Thyroid gland (tissue), 4 donors: ENCODE data around the gene FOXP3. TPM values are rescaled to one million over a fixed set of nuclear protein-coding genes. Genes with fewer than 3 reads are reported as not detected.

ENCODE experiments used
- DNase-seq, 2 donors: peaks; one replicate each; pipeline ENCODE4 v3.0.0-alpha.2; 2019
- H3K27ac ChIP-seq, 3 donors: fragments of 200-600 bp; sonication (generic); 1 replicate in 2 of 3; 2 replicates in 1 of 3; pipeline ENCODE4 v1.5.1; 2016 to 2019; ENCODE audit warnings: mild to moderate bottlenecking in 1 of 3, moderate library complexity in 1 of 3
- H3K27me3 ChIP-seq: fragments of 200-600 bp; sonication (generic); one replicate; pipeline ENCODE4 v1.5.1; 2019
- H3K36me3 ChIP-seq, 2 donors: fragments of 200-600 bp; sonication (generic); one replicate each; pipeline ENCODE4 v1.5.1; 2016 to 2019
- H3K4me1 ChIP-seq, 2 donors: fragments of 200-600 bp; sonication (generic); one replicate each; pipeline ENCODE4 v1.5.1; 2017 to 2019
- H3K4me3 ChIP-seq, 3 donors: fragments of 200-600 bp; sonication (generic); replicated peaks in 1 of 3; 1 replicate in 2 of 3; 2 replicates in 1 of 3; pipeline ENCODE4 v1.5.1; 2016; ENCODE audit warnings: mild to moderate bottlenecking in 1 of 3
- H3K9me3 ChIP-seq: fragments of 200-600 bp; sonication (generic); one replicate; pipeline ENCODE4 v1.5.1; 2017
- CTCF ChIP-seq, 6 experiments: fragments of 200-600 bp in 3 of 6; fragments of 450-650 bp in 3 of 6; sonication (generic) in 3 of 6; IDR thresholded peaks; one replicate each; pipeline ENCODE4 v1.5.1; 2016 to 2019; ENCODE audit warnings: antibody characterized with exemption in 6 of 6, mild to moderate bottlenecking in 2 of 6, inconsistent platforms in 1 of 6, moderate library complexity in 1 of 6
- POLR2A ChIP-seq, 2 donors: fragments of 450-650 bp; IDR thresholded peaks; one replicate each; pipeline ENCODE4 v1.6.1; 2017; ENCODE audit warnings: antibody characterized with exemption in 2 of 2, mild to moderate bottlenecking in 2 of 2, moderate library complexity in 1 of 2
- WGBS, 2 donors: methylation state at CpG; one replicate each; pipeline ENCODE4 v1.1.5; 2017; 5-methylcytosine and 5-hydroxymethylcytosine counted together
- intact Hi-C: fragments of 100-400 bp; cut with DNase I; formaldehyde crosslinking; loops from one replicate; pipeline ENCODE4 v1.15.1; 2023
- total RNA-seq, 4 donors: library from RNA; depleted of rRNA; stranded (reverse); fragments of >200 nt; gene quantifications; one replicate each; pipeline ENCODE4 v1.2.3, GENCODE V29; 2016

Gene FOXP3
- total RNA-seq, 4 donors from 2014 or later = 0.11 to 0.13 TPM; not detected in 2

- Histone ChIP-seq H3K4me3 (no peak overlapping the region), H3K4me1 (peaks cover 10 to 32% of the 10 kb centered on the region in 2 donors), H3K27me3 (no peaks in the 10 kb centered on the region), H3K36me3 (no peaks in the 10 kb centered on the region), H3K27ac (peak overlapping the region in 2 of 3 donors; percentile 47 to 61), H3K9me3 (no peaks in the 10 kb centered on the region)
- no peak for DNase-seq
- intact Hi-C loops = no loop called here
- no peak for TF ChIP-seq CTCF (IDR thresholded peaks at IDR 0.05)
- TF ChIP-seq POLR2A (IDR thresholded peaks at IDR 0.05) = no peak
- WGBS, 2 donors = 92 to 100% methylated on average over 1 of the region's 1 CpG
Measured at GRCh38 chrX:49276207-49276606, 11.7 kb upstream of the FOXP3 start.

- no peak overlapping the region for H3K27ac ChIP-seq
- DNase-seq = no peak
- 35 to 40% methylated on average over 7 to 8 of the region's 8 CpGs for whole genome bisulfite sequencing, 2 donors
- no peaks in the 10 kb centered on the region for H3K9me3 ChIP-seq
- no peak overlapping the region for H3K4me3 ChIP-seq
- H3K4me1 ChIP-seq = peaks cover 16 to 35% of the 10 kb centered on the region in 2 donors
- H3K27me3 ChIP-seq = no peaks in the 10 kb centered on the region
- H3K36me3 ChIP-seq = no peaks in the 10 kb centered on the region
- intact Hi-C loops = no loop called here
- no peak for TF ChIP-seq CTCF (IDR thresholded peaks at IDR 0.05)
- TF ChIP-seq POLR2A (IDR thresholded peaks at IDR 0.05) = no peak
Measured at GRCh38 chrX:49273181-49273727, 8.7 kb upstream of the FOXP3 start.

GRCh38 chrX:49272421-49272820 lies 7.9 kb upstream of the FOXP3 start:
- DNase-seq = no peak
- Histone ChIP-seq H3K4me1 (peaks cover 12 to 28% of the 10 kb centered on the region in 2 donors), H3K27me3 (no peaks in the 10 kb centered on the region), H3K9me3 (no peaks in the 10 kb centered on the region), H3K27ac (no peak overlapping the region), H3K36me3 (no peaks in the 10 kb centered on the region), H3K4me3 (no peak overlapping the region)
- intact Hi-C loops = no loop called here
- 62 to 71% methylated on average over 6 of the region's 6 CpGs for WGBS, 2 donors
- no peak for TF ChIP-seq POLR2A (IDR thresholded peaks at IDR 0.05)
- no peak for TF ChIP-seq CTCF (IDR thresholded peaks at IDR 0.05)

- peak; percentile 14 to 19 for DNase-seq
- TF ChIP-seq CTCF (IDR thresholded peaks at IDR 0.05) (no peak), POLR2A (IDR thresholded peaks at IDR 0.05) (no peak)
- peaks cover 6 to 21% of the 10 kb centered on the region in 2 donors for H3K4me1 ChIP-seq
- no peaks in the 10 kb centered on the region for H3K27me3 ChIP-seq
- H3K4me3 ChIP-seq = no peak overlapping the region
- intact Hi-C loops = no loop called here
- H3K36me3 ChIP-seq = no peaks in the 10 kb centered on the region
- peak overlapping the region in 1 of 3 donors; percentile 79 for H3K27ac ChIP-seq
- H3K9me3 ChIP-seq = no peaks in the 10 kb centered on the region
- 17 to 71% methylated on average over 2 of the region's 2 CpGs for WGBS, 2 donors
Measured at GRCh38 chrX:49271341-49271740, 6.8 kb upstream of the FOXP3 start.

- Histone ChIP-seq H3K4me3 (peak overlapping the region in 2 of 3 donors; percentile 27 to 52), H3K36me3 (no peaks in the 10 kb centered on the region), H3K9me3 (no peaks in the 10 kb centered on the region), H3K4me1 (peaks cover 6 to 21% of the 10 kb centered on the region in 2 donors), H3K27me3 (no peaks in the 10 kb centered on the region), H3K27ac (peak overlapping the region; percentile 76 to 90 (median 79))
- no peak for TF ChIP-seq CTCF (IDR thresholded peaks at IDR 0.05)
- no peak for TF ChIP-seq POLR2A (IDR thresholded peaks at IDR 0.05)
- WGBS, 2 donors = 97% methylated on average over 7 of the region's 66 CpGs; no CpG with 5 or more reads in 1 of the 2 donors
- no peak for DNase-seq
- intact Hi-C loops = no loop called here
Measured at GRCh38 chrX:49270249-49270921, 5.9 kb upstream of the FOXP3 start.
